Nephron progenitor cell (in vitro differentiated cells): ENCODE measurements around the gene KIAA2012.
A peak's percentile ranks its signal among the peaks of the same experiment; 100 is the strongest.

Experiments
- DNase-seq: peaks from one replicate; pipeline ENCODE4 v3.0.0; 2021
- H3K27ac Mint-ChIP-seq: 2 replicates; pipeline ENCODE4 v1.8.0; 2021; ENCODE audit warnings: mild to moderate bottlenecking, moderate library complexity, mixed read lengths
- H3K27me3 Mint-ChIP-seq: 2 replicates; pipeline ENCODE4 v1.8.0; 2021; ENCODE audit warnings: mild to moderate bottlenecking, low read depth, mixed read lengths; ENCODE audit not compliant: poor library complexity
- H3K36me3 Mint-ChIP-seq: 2 replicates; pipeline ENCODE4 v1.8.0; 2021; ENCODE audit warnings: low read depth, mixed read lengths
- H3K4me1 Mint-ChIP-seq: 2 replicates; pipeline ENCODE4 v1.8.0; 2021; ENCODE audit warnings: mixed read lengths
- H3K4me3 Mint-ChIP-seq: 2 replicates; pipeline ENCODE4 v1.8.0; 2021; ENCODE audit warnings: mild to moderate bottlenecking, moderate library complexity, mixed read lengths
- H3K9me3 Mint-ChIP-seq: 2 replicates; pipeline ENCODE4 v1.8.0; 2021; ENCODE audit warnings: mild to moderate bottlenecking, moderate library complexity, mixed read lengths
- CTCF ChIP-seq: fragments of 200-600 bp; sonication (generic); IDR thresholded peaks from 2 replicates; pipeline ENCODE4 v1.5.0; 2021; ENCODE audit warnings: antibody characterized with exemption

KIAA2012 gene

DNA sequence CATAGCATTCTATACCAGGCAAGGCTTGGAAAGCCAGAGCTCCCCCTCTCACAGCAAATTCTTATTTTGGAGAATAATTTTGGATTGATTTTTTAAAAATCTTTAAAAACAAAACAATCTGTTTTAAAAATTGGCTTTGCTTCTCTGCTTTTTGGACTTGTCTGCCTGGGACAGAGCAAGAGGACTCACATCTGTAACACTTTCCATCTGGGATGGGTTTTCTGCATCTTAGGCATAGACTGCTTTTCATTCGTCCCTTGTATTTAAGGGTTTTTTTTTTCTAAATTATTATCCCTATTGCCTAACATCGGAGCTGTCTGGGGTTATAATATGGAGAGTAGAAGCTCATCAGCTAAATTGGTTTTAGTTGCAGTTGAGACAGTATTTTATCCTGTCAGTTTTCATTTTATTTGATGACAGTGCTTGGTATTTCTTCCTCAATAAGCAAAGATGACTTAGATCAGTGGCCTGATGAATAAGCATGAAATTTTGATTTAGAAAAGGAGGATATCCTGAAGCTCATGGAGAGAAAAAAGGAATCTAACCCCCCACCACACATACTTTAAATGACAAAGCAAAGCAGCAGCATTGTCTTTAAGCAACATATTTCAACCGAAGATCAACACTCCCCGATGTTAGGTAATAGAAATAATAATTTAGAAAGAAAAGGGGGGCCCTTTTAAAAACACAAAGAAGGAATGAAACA is 41.7 kb upstream of the KIAA2012 start:
- peak overlapping the region; percentile 100 for H3K27ac Mint-ChIP-seq
- peaks cover 2% of the 10 kb centered on the region for H3K27me3 Mint-ChIP-seq
- no peak for TF ChIP-seq CTCF
- H3K4me3 Mint-ChIP-seq: peak overlapping the region; percentile 98
- DNase-seq: no peak
- H3K4me1 Mint-ChIP-seq: peaks cover 42% of the 10 kb centered on the region
- no peaks in the 10 kb centered on the region for H3K9me3 Mint-ChIP-seq
- peaks cover 10% of the 10 kb centered on the region for H3K36me3 Mint-ChIP-seq

GRCh38 chr2:202032846-202033316 is 40.2 kb upstream of the KIAA2012 start:
- H3K4me3 Mint-ChIP-seq: peak overlapping the region; percentile 98
- TF ChIP-seq CTCF: no peak
- DNase-seq: peak; percentile 81
- peak overlapping the region; percentile 100 for H3K27ac Mint-ChIP-seq
- no peaks in the 10 kb centered on the region for H3K9me3 Mint-ChIP-seq
- peaks cover 10% of the 10 kb centered on the region for H3K36me3 Mint-ChIP-seq
- peaks cover 41% of the 10 kb centered on the region for H3K4me1 Mint-ChIP-seq
- peaks cover 2% of the 10 kb centered on the region for H3K27me3 Mint-ChIP-seq

DNA sequence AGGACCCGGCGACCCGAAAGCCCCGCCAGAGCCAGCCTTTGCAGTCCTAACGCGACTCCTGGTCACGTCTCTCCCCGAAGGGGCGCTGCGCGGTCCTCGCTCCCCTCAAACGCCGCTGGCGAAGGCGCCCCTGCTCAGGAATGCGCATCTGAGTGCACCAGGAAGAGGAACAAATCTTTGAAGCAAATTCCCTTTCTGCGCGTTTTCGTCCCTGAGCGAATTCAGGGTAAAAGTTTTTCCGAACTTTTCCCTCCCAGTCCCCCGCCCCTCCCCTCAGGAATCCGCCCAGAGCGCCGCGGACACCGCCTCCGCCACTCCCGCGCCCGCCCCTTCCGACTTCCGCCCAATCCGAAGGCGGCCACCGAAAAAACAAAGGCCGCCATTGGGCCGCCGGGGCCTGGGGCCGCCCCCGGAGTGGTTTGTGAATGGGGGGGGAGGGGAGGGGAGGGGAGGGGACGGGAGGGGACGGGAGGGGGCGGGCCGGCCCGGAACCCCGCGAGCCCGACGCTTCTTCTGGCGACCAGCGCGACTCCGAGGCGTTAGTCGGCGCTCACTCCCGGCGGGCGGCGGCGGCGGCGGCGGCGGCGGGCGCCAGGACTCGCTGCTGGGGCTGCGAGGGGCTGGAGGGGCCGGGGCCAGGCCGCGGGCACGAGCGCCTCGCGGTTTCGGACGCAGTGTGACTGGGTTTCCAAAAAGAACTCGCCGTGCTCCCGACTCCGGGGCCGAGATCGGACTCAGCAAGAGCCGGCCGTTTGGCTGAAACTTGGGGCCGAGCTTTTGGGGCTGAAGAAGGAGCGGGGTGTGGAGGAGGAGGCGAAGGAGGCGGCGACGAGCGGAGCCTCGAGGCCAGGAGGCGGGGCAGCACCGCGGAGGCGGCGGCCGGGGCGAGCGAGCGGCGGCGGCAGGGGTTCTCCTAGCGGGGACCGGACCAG is 39.5 kb upstream of the KIAA2012 start, which contains the start of gene FZD7:
Gene FZD7 (plus strand): TSS at position 539 of the 932 bp plus-strand sequence. CDS start 793 bp downstream, outside the sequence.
- Mint-ChIP-seq H3K27me3 (peaks cover 2% of the 10 kb centered on the region), H3K36me3 (peaks cover 14% of the 10 kb centered on the region), H3K9me3 (no peaks in the 10 kb centered on the region), H3K4me3 (peak within 1 kb of the TSS; percentile 98), H3K27ac (peak within 1 kb of the TSS; percentile 100), H3K4me1 (peaks cover 45% of the 10 kb centered on the region)
- no peak for TF ChIP-seq CTCF
- peak; percentile 95 for DNase-seq

DNA sequence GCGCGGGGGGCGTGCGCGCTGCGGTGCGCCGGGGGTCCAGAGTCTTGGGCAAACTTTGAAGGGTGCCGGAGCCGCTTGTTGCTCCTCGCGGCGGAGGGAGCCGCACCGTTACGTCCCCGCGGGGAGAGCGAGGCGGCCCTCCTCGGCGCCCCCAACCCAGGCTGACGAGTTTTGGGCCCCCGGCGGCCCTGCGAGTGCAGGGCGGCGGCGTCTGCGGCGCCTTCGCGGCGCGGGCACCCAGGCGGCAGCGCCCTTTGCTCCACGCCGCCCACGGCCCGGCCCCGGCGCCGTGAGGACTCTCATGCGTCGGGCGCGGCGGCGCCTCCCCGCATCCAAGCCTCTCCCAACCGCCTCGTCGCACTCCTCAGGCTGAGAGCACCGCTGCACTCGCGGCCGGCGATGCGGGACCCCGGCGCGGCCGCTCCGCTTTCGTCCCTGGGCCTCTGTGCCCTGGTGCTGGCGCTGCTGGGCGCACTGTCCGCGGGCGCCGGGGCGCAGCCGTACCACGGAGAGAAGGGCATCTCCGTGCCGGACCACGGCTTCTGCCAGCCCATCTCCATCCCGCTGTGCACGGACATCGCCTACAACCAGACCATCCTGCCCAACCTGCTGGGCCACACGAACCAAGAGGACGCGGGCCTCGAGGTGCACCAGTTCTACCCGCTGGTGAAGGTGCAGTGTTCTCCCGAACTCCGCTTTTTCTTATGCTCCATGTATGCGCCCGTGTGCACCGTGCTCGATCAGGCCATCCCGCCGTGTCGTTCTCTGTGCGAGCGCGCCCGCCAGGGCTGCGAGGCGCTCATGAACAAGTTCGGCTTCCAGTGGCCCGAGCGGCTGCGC is 38.6 kb upstream of the KIAA2012 start:
- peak overlapping the region; percentile 89 for H3K4me3 Mint-ChIP-seq
- H3K27me3 Mint-ChIP-seq: peaks cover 2% of the 10 kb centered on the region
- TF ChIP-seq CTCF: no peak
- H3K27ac Mint-ChIP-seq: peak overlapping the region; percentile 97
- peak; percentile 49 for DNase-seq
- peaks cover 16% of the 10 kb centered on the region for H3K36me3 Mint-ChIP-seq
- peaks cover 50% of the 10 kb centered on the region for H3K4me1 Mint-ChIP-seq
- H3K9me3 Mint-ChIP-seq: no peaks in the 10 kb centered on the region

- Mint-ChIP-seq H3K9me3 (no peaks in the 10 kb centered on the region), H3K27me3 (peaks cover 2% of the 10 kb centered on the region), H3K27ac (peak overlapping the region; percentile 97), H3K4me1 (peaks cover 50% of the 10 kb centered on the region), H3K4me3 (no peak overlapping the region), H3K36me3 (peaks cover 17% of the 10 kb centered on the region)
- peak; percentile 57 for TF ChIP-seq CTCF
- peak; percentile 76 for DNase-seq
Observed at GRCh38 chr2:202035089-202035940, 37.7 kb upstream of the KIAA2012 start.
